H1 (cell line): ENCODE results near the gene TMA7B.

Experiments
- ATF3 ChIP-seq: IDR thresholded peaks from 2 replicates; pipeline ENCODE4 v1.6.1; 2011; ENCODE audit warnings: low read depth, mild to moderate bottlenecking, low read length; ENCODE audit not compliant: insufficient read depth
- CHD2 ChIP-seq: IDR thresholded peaks from 2 replicates; pipeline ENCODE4 v1.6.1; 2012; ENCODE audit warnings: low read length, improper control_type of control experiment
- MAX ChIP-seq: IDR thresholded peaks from 2 replicates; pipeline ENCODE4 v1.6.1; 2012; ENCODE audit warnings: inconsistent platforms
- POLR2A ChIP-seq, 2 experiments: IDR thresholded peaks; 1 replicate in 1 of 2; 2 replicates in 1 of 2; pipeline ENCODE4 v1.6.1; 2011; ENCODE audit warnings: low read depth in 2 of 2, low read length in 2 of 2, mild to moderate bottlenecking in 2 of 2; ENCODE audit errors: control extremely low read depth in 1 of 2

- TF ChIP-seq CHD2: no peak
- no peak for TF ChIP-seq ATF3
- TF ChIP-seq MAX: no peak
- no peak for TF ChIP-seq POLR2A (IDR thresholded peaks at IDR 0.05; ENCODE audit: control extremely low read depth in 1 of 2, low read depth in 2 of 2, low read length in 2 of 2)
These were observed 33.9 kb downstream of the TMA7B start for GRCh38 chr22:39994041-39994565.
